Measurements from ENCODE around the gene SLC45A1.
A peak's percentile ranks its signal among the peaks of the same experiment; 100 is the strongest.

SLC45A1 gene

GRCh38 chr1:8293641-8294169 lies 24.2 kb upstream of the SLC45A1 start:
- no CpG with 5 or more reads among the region's 4 CpGs for WGBS, 2 donors (ENCODE audit: extremely low coverage in 2 of 2, insufficient read length in 2 of 2, insufficient replicate concordance in 1 of 2)
- no peak overlapping the region for H2AK5ac ChIP-seq (ENCODE audit: low read depth, low read length)
- H3K9ac ChIP-seq (ENCODE audit: low read depth, low read length, poor library complexity) = no peak overlapping the region
- no peak overlapping the region for H2BK12ac ChIP-seq (ENCODE audit: low read length)
- peaks cover 0 to 3% (median 0%) of the 10 kb centered on the region in 3 experiments for H3K27me3 ChIP-seq (ENCODE audit: control insufficient read depth in 3 of 3, insufficient read depth in 3 of 3, low read depth in 1 of 3, low read length in 3 of 3)
- H3K4ac ChIP-seq (ENCODE audit: low read length) = no peak overlapping the region
- H3K79me1 ChIP-seq (ENCODE audit: low read depth, low read length) = no peaks in the 10 kb centered on the region
- H4K91ac ChIP-seq (ENCODE audit: low read depth, low read length, poor library complexity) = no peak overlapping the region
- H4K8ac ChIP-seq (ENCODE audit: low read depth, low read length) = no peak overlapping the region
- H3K23ac ChIP-seq (ENCODE audit: low read depth, low read length, poor library complexity) = no peak overlapping the region
- DNase-seq (ENCODE audit: low spot score) = no peak
- no peak overlapping the region for H3K27ac ChIP-seq (replicated peaks; ENCODE audit: low read length)
- H2AFZ ChIP-seq (ENCODE audit: low read length) = no peak overlapping the region
- H2BK5ac ChIP-seq (ENCODE audit: low read length) = no peak overlapping the region
- no peak overlapping the region for H3K4me3 ChIP-seq (ENCODE audit: low read length in 2 of 2)
- no peak overlapping the region for H3K4me2 ChIP-seq (ENCODE audit: insufficient read depth, low read length, poor library complexity, severe bottlenecking)
- H2BK15ac ChIP-seq (ENCODE audit: low read length) = peak overlapping the region; percentile 65
- peaks cover 0 to 3% of the 10 kb centered on the region in 2 donors for H3K4me1 ChIP-seq (ENCODE audit: control insufficient read depth in 2 of 2, insufficient read depth in 1 of 2, low read depth in 1 of 2, low read length in 2 of 2)
- H3K18ac ChIP-seq (ENCODE audit: low read length) = no peak overlapping the region
- H3K14ac ChIP-seq (ENCODE audit: low read length) = no peak overlapping the region
- H2BK120ac ChIP-seq (ENCODE audit: low read depth, low read length) = no peak overlapping the region
- no peaks in the 10 kb centered on the region for H3K36me3 ChIP-seq (replicated peaks in 1 of 2; ENCODE audit: control insufficient read depth in 2 of 2, insufficient read depth in 2 of 2, low read length in 2 of 2)
- no peaks in the 10 kb centered on the region for H3K9me3 ChIP-seq (replicated peaks in 1 of 2; ENCODE audit: control insufficient read depth in 2 of 2, insufficient read depth in 1 of 2, low read depth in 1 of 2, low read length in 2 of 2)

GRCh38 chr1:8294170-8294697 lies 23.7 kb upstream of the SLC45A1 start:
- H2BK5ac ChIP-seq (ENCODE audit: low read length) = no peak overlapping the region
- no peak overlapping the region for H3K4me2 ChIP-seq (ENCODE audit: insufficient read depth, low read length, poor library complexity, severe bottlenecking)
- WGBS, 2 donors (ENCODE audit: extremely low coverage in 2 of 2, insufficient read length in 2 of 2, insufficient replicate concordance in 1 of 2) = no CpG with 5 or more reads among the region's 19 CpGs
- no peak overlapping the region for H2AK5ac ChIP-seq (ENCODE audit: low read depth, low read length)
- H3K4me3 ChIP-seq (ENCODE audit: low read length in 2 of 2) = no peak overlapping the region
- no peak overlapping the region for H3K9ac ChIP-seq (ENCODE audit: low read depth, low read length, poor library complexity)
- H4K8ac ChIP-seq (ENCODE audit: low read depth, low read length) = no peak overlapping the region
- no peak overlapping the region for H3K14ac ChIP-seq (ENCODE audit: low read length)
- H3K23ac ChIP-seq (ENCODE audit: low read depth, low read length, poor library complexity) = no peak overlapping the region
- H2BK12ac ChIP-seq (ENCODE audit: low read length) = no peak overlapping the region
- H3K4ac ChIP-seq (ENCODE audit: low read length) = no peak overlapping the region
- no peak overlapping the region for H2AFZ ChIP-seq (ENCODE audit: low read length)
- no peak overlapping the region for H3K27ac ChIP-seq (replicated peaks; ENCODE audit: low read length)
- no peak overlapping the region for H3K18ac ChIP-seq (ENCODE audit: low read length)
- no peaks in the 10 kb centered on the region for H3K36me3 ChIP-seq (replicated peaks in 1 of 2; ENCODE audit: control insufficient read depth in 2 of 2, insufficient read depth in 2 of 2, low read length in 2 of 2)
- no peak for DNase-seq (ENCODE audit: low spot score)
- H3K27me3 ChIP-seq (ENCODE audit: control insufficient read depth in 3 of 3, insufficient read depth in 3 of 3, low read depth in 1 of 3, low read length in 3 of 3) = peaks cover 0 to 3% (median 0%) of the 10 kb centered on the region in 3 experiments
- H4K91ac ChIP-seq (ENCODE audit: low read depth, low read length, poor library complexity) = no peak overlapping the region
- H2BK15ac ChIP-seq (ENCODE audit: low read length) = peak overlapping the region; percentile 65
- H2BK120ac ChIP-seq (ENCODE audit: low read depth, low read length) = no peak overlapping the region
- no peaks in the 10 kb centered on the region for H3K9me3 ChIP-seq (replicated peaks in 1 of 2; ENCODE audit: control insufficient read depth in 2 of 2, insufficient read depth in 1 of 2, low read depth in 1 of 2, low read length in 2 of 2)
- H3K4me1 ChIP-seq (ENCODE audit: control insufficient read depth in 2 of 2, insufficient read depth in 1 of 2, low read depth in 1 of 2, low read length in 2 of 2) = peaks cover 0 to 3% of the 10 kb centered on the region in 2 donors
- H3K79me1 ChIP-seq (ENCODE audit: low read depth, low read length) = no peaks in the 10 kb centered on the region

DNA sequence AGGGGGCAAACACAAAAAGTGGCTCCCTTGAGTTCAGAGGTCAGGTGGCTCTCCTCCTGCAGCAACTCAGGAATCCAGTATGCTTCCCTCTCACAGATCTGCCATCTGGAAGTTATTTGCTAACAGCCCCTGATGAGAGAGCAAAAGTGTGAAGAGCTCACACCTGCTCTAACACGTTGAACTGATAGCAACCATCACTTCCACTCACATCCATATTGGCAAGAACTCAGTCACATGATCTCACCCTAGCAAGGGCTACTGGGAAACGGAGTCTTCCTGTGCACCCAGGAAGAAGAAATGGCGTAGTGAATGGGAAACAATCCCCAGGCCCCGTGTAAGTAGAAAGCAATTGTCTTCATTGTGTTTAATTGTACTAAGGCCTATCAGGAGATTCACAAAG lies 20.7 kb upstream of the SLC45A1 start:
- Histone ChIP-seq H3K9me3 (replicated peaks in 1 of 2; ENCODE audit: control insufficient read depth in 2 of 2, insufficient read depth in 1 of 2, low read depth in 1 of 2, low read length in 2 of 2) (no peaks in the 10 kb centered on the region), H3K79me1 (ENCODE audit: low read depth, low read length) (no peaks in the 10 kb centered on the region)
- WGBS, 2 donors (ENCODE audit: extremely low coverage in 2 of 2, insufficient read length in 2 of 2, insufficient replicate concordance in 1 of 2) = no CpG with 5 or more reads among the region's 4 CpGs

GRCh38 chr1:8299963-8300362 lies 18.0 kb upstream of the SLC45A1 start:
- Histone ChIP-seq H3K4ac (ENCODE audit: low read length) (no peak overlapping the region), H3K4me1 (ENCODE audit: control insufficient read depth in 2 of 2, insufficient read depth in 1 of 2, low read depth in 1 of 2, low read length in 2 of 2) (peaks cover 0 to 9% of the 10 kb centered on the region in 2 donors), H2BK120ac (ENCODE audit: low read depth, low read length) (no peak overlapping the region), H3K14ac (ENCODE audit: low read length) (no peak overlapping the region), H2BK5ac (ENCODE audit: low read length) (no peak overlapping the region), H3K4me3 (ENCODE audit: low read length in 2 of 2) (no peak overlapping the region), H4K8ac (ENCODE audit: low read depth, low read length) (no peak overlapping the region), H2BK15ac (ENCODE audit: low read length) (no peak overlapping the region), H3K4me2 (ENCODE audit: insufficient read depth, low read length, poor library complexity, severe bottlenecking) (no peak overlapping the region), H2AFZ (ENCODE audit: low read length) (no peak overlapping the region), H3K23ac (ENCODE audit: low read depth, low read length, poor library complexity) (no peak overlapping the region), H3K9ac (ENCODE audit: low read depth, low read length, poor library complexity) (no peak overlapping the region), H3K18ac (ENCODE audit: low read length) (no peak overlapping the region), H3K27me3 (ENCODE audit: control insufficient read depth in 3 of 3, insufficient read depth in 3 of 3, low read depth in 1 of 3, low read length in 3 of 3) (peaks cover 0 to 5% (median 0%) of the 10 kb centered on the region in 3 experiments), H2AK5ac (ENCODE audit: low read depth, low read length) (no peak overlapping the region), H3K27ac (replicated peaks; ENCODE audit: low read length) (no peak overlapping the region), H3K9me3 (replicated peaks in 1 of 2; ENCODE audit: control insufficient read depth in 2 of 2, insufficient read depth in 1 of 2, low read depth in 1 of 2, low read length in 2 of 2) (no peaks in the 10 kb centered on the region), H3K79me1 (ENCODE audit: low read depth, low read length) (no peaks in the 10 kb centered on the region), H3K36me3 (replicated peaks in 1 of 2; ENCODE audit: control insufficient read depth in 2 of 2, insufficient read depth in 2 of 2, low read length in 2 of 2) (no peaks in the 10 kb centered on the region), H2BK12ac (ENCODE audit: low read length) (no peak overlapping the region), H4K91ac (ENCODE audit: low read depth, low read length, poor library complexity) (no peak overlapping the region)
- DNase-seq (ENCODE audit: low spot score) = no peak
- no CpG with 5 or more reads among the region's 5 CpGs for WGBS, 2 donors (ENCODE audit: extremely low coverage in 2 of 2, insufficient read length in 2 of 2, insufficient replicate concordance in 1 of 2)

More for the DNA sequence above, 20.7 kb upstream of the SLC45A1 start:
- Histone ChIP-seq H2BK15ac (ENCODE audit: low read length) (no peak overlapping the region), H3K4me2 (ENCODE audit: insufficient read depth, low read length, poor library complexity, severe bottlenecking) (no peak overlapping the region), H3K14ac (ENCODE audit: low read length) (no peak overlapping the region), H2BK12ac (ENCODE audit: low read length) (no peak overlapping the region), H4K8ac (ENCODE audit: low read depth, low read length) (no peak overlapping the region), H2BK120ac (ENCODE audit: low read depth, low read length) (no peak overlapping the region), H3K4ac (ENCODE audit: low read length) (no peak overlapping the region), H2AK5ac (ENCODE audit: low read depth, low read length) (no peak overlapping the region), H3K4me3 (ENCODE audit: low read length in 2 of 2) (no peak overlapping the region), H3K4me1 (ENCODE audit: control insufficient read depth in 2 of 2, insufficient read depth in 1 of 2, low read depth in 1 of 2, low read length in 2 of 2) (peaks cover 0 to 8% of the 10 kb centered on the region in 2 donors), H3K23ac (ENCODE audit: low read depth, low read length, poor library complexity) (no peak overlapping the region), H2AFZ (ENCODE audit: low read length) (peak overlapping the region; percentile 75), H3K18ac (ENCODE audit: low read length) (no peak overlapping the region), H3K27ac (replicated peaks; ENCODE audit: low read length) (no peak overlapping the region), H3K36me3 (replicated peaks in 1 of 2; ENCODE audit: control insufficient read depth in 2 of 2, insufficient read depth in 2 of 2, low read length in 2 of 2) (no peaks in the 10 kb centered on the region), H4K91ac (ENCODE audit: low read depth, low read length, poor library complexity) (no peak overlapping the region), H3K9ac (ENCODE audit: low read depth, low read length, poor library complexity) (no peak overlapping the region), H3K27me3 (ENCODE audit: control insufficient read depth in 3 of 3, insufficient read depth in 3 of 3, low read depth in 1 of 3, low read length in 3 of 3) (peaks cover 0 to 3% (median 0%) of the 10 kb centered on the region in 3 experiments), H2BK5ac (ENCODE audit: low read length) (no peak overlapping the region)
- DNase-seq (ENCODE audit: low spot score) = no peak

Data from neuronal stem cell (in vitro differentiated cells).